Stomach (tissue), 9 donors: ENCODE data around the gene LAMB4. TPM values are rescaled to one million over a fixed set of nuclear protein-coding genes. Genes with fewer than 3 reads are reported as not detected.

Source experiments
- DNase-seq, 2 donors: peaks; one replicate each; pipeline versions ENCODE4 v3.0.0 to v3.0.0-alpha.2; 2013 to 2019
- H3K27ac ChIP-seq, 5 donors: fragments of 200-600 bp in 4 of 5; sonication (generic) in 4 of 5; one replicate each; pipeline ENCODE4 v1.5.1; 2013 to 2019; ENCODE audit warnings: mild to moderate bottlenecking in 1 of 5, moderate library complexity in 1 of 5
- H3K27me3 ChIP-seq, 3 donors: fragments of 200-600 bp; sonication (generic); one replicate each; pipeline ENCODE4 v1.5.1; 2017 to 2019; ENCODE audit warnings: mixed run types in 1 of 3
- H3K36me3 ChIP-seq, 4 donors: fragments of 200-600 bp; sonication (generic); 1 replicate in 3 of 4; 2 replicates in 1 of 4; pipeline ENCODE4 v1.5.1; 2016 to 2019
- H3K4me1 ChIP-seq, 4 donors: fragments of 200-600 bp; sonication (generic); one replicate each; pipeline ENCODE4 v1.5.1; 2016 to 2019
- H3K4me3 ChIP-seq, 4 donors: fragments of 200-600 bp; sonication (generic) in 3 of 4; one replicate each; pipeline ENCODE4 v1.5.1; 2016 to 2019; ENCODE audit warnings: mild to moderate bottlenecking in 1 of 4
- H3K9me3 ChIP-seq, 4 donors: fragments of 200-600 bp; sonication (generic); one replicate each; pipeline ENCODE4 v1.5.1; 2016 to 2019
- EP300 ChIP-seq: sonication (generic); formaldehyde crosslinking; IDR thresholded peaks from one replicate; pipeline ENCODE4 v1.6.1; 2017; ENCODE audit warnings: antibody characterized with exemption
- POLR2A ChIP-seq, 4 donors: fragments of 450-650 bp; IDR thresholded peaks; one replicate each; pipeline ENCODE4 v1.6.1; 2016; ENCODE audit warnings: antibody characterized with exemption in 4 of 4, control low read depth in 2 of 4, mild to moderate bottlenecking in 1 of 4, moderate library complexity in 1 of 4
- POLR2AphosphoS5 ChIP-seq, 3 donors: sonication (generic); formaldehyde crosslinking; IDR thresholded peaks; one replicate each; pipeline ENCODE4 v1.6.1; 2016; ENCODE audit warnings: antibody characterized with exemption in 3 of 3
- WGBS, 5 donors: extraction: QIAGEN DNeasy Blood & Tissue Kit in 3 of 5; methylation state at CpG; one replicate each; pipeline versions ENCODE4 v1.1.5 to v1.1.7; 2013 to 2018; 5-methylcytosine and 5-hydroxymethylcytosine counted together
- intact Hi-C: fragments of 100-400 bp; cut with DNase I; formaldehyde crosslinking; loops from one replicate; pipeline ENCODE4 v1.15.1; 2023; ENCODE audit warnings: low total_unique reads
- polyA plus RNA-seq, 3 donors: library from polyadenylated mRNA; stranded (reverse); fragments of 200-250 nt; gene quantifications; one replicate each; pipeline ENCODE4 v1.2.3, GENCODE V29; 2013
- total RNA-seq, 5 donors: library from RNA; depleted of rRNA; stranded (reverse); fragments of >200 nt; gene quantifications; one replicate each; pipeline versions ENCODE4 v1.1.0 to v1.2.3, GENCODE V29; 2014 to 2016
- TF ChIP-seq, protein P1 (sequence below), 7 experiments: fragments of 450-650 bp in 4 of 7; fragments of 200-600 bp in 3 of 7; sonication (generic) in 3 of 7; IDR thresholded peaks; one replicate each; pipeline ENCODE4 v1.5.1; 2016 to 2019; ENCODE audit warnings: antibody characterized with exemption in 7 of 7, control low read depth in 2 of 7, mild to moderate bottlenecking in 1 of 7
- donor health status: healthy with polysubstance abuse.
- donor health status: Bipolar disorder and iron deficiency.
- donor health status: healthy.

The LAMB4 gene
- total and polyA plus RNA-seq, 8 donors: under 0.01 to 8.5 (median 1.7) TPM; not detected in 2

DNA sequence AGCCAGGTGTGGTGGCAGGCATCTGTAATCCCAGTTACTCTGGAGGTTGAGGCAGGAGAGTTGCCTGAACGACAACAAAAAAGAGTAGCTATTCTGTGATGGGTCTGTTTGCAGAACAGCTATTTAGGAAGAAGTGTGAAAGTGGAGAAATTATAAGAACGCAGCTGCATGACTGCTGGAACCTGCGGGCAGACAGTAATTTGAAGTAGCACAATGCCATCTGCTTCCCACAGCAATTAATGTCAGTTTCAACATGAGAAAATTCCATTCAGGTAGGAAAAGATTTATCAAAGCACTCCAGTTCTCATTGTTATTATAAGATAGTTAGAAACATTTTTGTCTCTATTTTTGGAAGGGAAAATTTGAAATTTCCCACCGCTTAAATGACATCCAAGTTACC, 148.7 kb downstream of the LAMB4 start:
- TF ChIP-seq, protein P1, sequence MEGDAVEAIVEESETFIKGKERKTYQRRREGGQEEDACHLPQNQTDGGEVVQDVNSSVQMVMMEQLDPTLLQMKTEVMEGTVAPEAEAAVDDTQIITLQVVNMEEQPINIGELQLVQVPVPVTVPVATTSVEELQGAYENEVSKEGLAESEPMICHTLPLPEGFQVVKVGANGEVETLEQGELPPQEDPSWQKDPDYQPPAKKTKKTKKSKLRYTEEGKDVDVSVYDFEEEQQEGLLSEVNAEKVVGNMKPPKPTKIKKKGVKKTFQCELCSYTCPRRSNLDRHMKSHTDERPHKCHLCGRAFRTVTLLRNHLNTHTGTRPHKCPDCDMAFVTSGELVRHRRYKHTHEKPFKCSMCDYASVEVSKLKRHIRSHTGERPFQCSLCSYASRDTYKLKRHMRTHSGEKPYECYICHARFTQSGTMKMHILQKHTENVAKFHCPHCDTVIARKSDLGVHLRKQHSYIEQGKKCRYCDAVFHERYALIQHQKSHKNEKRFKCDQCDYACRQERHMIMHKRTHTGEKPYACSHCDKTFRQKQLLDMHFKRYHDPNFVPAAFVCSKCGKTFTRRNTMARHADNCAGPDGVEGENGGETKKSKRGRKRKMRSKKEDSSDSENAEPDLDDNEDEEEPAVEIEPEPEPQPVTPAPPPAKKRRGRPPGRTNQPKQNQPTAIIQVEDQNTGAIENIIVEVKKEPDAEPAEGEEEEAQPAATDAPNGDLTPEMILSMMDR (IDR thresholded peaks at IDR 0.05): no peak
- Histone ChIP-seq H3K4me1 (peaks cover 0 to 30% (median 14%) of the 10 kb centered on the region in 4 donors), H3K4me3 (no peak overlapping the region), H3K27me3 (no peaks in the 10 kb centered on the region), H3K27ac (peak overlapping the region in 1 of 5 donors; percentile 2), H3K9me3 (no peaks in the 10 kb centered on the region), H3K36me3 (peaks cover 4 to 70% (median 62%) of the 10 kb centered on the region in 4 donors)
- no peak for DNase-seq
- intact Hi-C loops: no loop called here
- WGBS, 5 donors: 78 to 85% (median 80%) methylated on average over 4 of the region's 4 CpGs

DNA sequence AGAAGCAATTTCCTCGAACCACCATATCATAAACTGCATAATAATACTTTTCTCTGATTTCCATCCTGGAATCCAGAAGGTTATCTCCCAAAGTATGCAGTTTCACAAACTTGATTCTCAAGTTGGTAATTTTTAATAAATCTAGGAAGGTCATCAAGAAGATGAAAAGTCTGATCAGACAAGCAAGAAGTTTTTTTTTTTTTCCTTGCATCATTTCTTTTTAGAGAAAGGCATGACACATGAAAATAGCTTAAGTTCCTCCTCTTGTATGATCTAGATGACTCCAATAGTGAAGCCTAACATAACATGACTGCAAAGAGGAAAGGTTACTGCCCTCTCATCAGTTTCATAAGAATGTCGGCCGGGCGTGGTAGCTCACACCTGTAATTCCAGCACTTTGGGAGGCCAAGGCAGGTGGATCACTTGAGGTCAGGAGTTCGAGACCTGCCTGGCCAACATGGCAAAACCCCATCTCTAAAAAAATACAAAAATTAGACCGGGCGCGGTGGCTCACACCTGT, 149.4 kb downstream of the LAMB4 start:
- no peak overlapping the region for H3K4me3 ChIP-seq
- H3K27ac ChIP-seq: peak overlapping the region in 1 of 5 donors; percentile 2
- H3K36me3 ChIP-seq: peaks cover 4 to 70% (median 62%) of the 10 kb centered on the region in 4 donors
- peaks cover 0 to 30% (median 14%) of the 10 kb centered on the region in 4 donors for H3K4me1 ChIP-seq
- intact Hi-C loops: no loop called here
- 93 to 97% (median 95%) methylated on average over 8 of the region's 8 CpGs for WGBS, 5 donors
- no peaks in the 10 kb centered on the region for H3K9me3 ChIP-seq
- no peaks in the 10 kb centered on the region for H3K27me3 ChIP-seq
- TF ChIP-seq POLR2A (IDR thresholded peaks at IDR 0.05) (no peak), POLR2AphosphoS5 (IDR thresholded peaks at IDR 0.05) (no peak), EP300 (no peak)
- TF ChIP-seq, protein P1 (IDR thresholded peaks at IDR 0.05): no peak
- no peak for DNase-seq

- no peak for DNase-seq
- WGBS, 5 donors: 88 to 96% (median 94%) methylated on average over 3 of the region's 3 CpGs
- no peaks in the 10 kb centered on the region for H3K27me3 ChIP-seq
- no peak overlapping the region for H3K27ac ChIP-seq
- no peaks in the 10 kb centered on the region for H3K9me3 ChIP-seq
- no peak overlapping the region for H3K4me3 ChIP-seq
- peaks cover 4 to 71% (median 62%) of the 10 kb centered on the region in 4 donors for H3K36me3 ChIP-seq
- TF ChIP-seq, protein P1 (IDR thresholded peaks at IDR 0.05): no peak
- TF ChIP-seq POLR2A (IDR thresholded peaks at IDR 0.05) (no peak), EP300 (no peak), POLR2AphosphoS5 (IDR thresholded peaks at IDR 0.05) (no peak)
- peaks cover 0 to 30% (median 14%) of the 10 kb centered on the region in 4 donors for H3K4me1 ChIP-seq
- intact Hi-C loops: no loop called here
Measured at GRCh38 chr7:107980171-107980570, 150.0 kb downstream of the LAMB4 start.

- intact Hi-C loops: no loop called here
- Histone ChIP-seq H3K27me3 (no peaks in the 10 kb centered on the region), H3K9me3 (no peaks in the 10 kb centered on the region), H3K36me3 (peaks cover 4 to 74% (median 70%) of the 10 kb centered on the region in 4 donors), H3K4me1 (peaks cover 0 to 26% (median 10%) of the 10 kb centered on the region in 4 donors), H3K27ac (peak overlapping the region in 2 of 5 donors; percentile 18 to 32), H3K4me3 (no peak overlapping the region)
- 83 to 90% (median 88%) methylated on average over 5 of the region's 5 CpGs for WGBS, 5 donors
- TF ChIP-seq POLR2AphosphoS5 (IDR thresholded peaks at IDR 0.05) (no peak), POLR2A (IDR thresholded peaks at IDR 0.05) (no peak), EP300 (no peak)
- TF ChIP-seq, protein P1 (IDR thresholded peaks at IDR 0.05): no peak
- no peak for DNase-seq
Measured at GRCh38 chr7:107978815-107979408, 151.2 kb downstream of the LAMB4 start.
